Body of pancreas (tissue), 4 donors: Measurements from ENCODE around the gene ANOS1. TPM values are rescaled to one million over a fixed set of nuclear protein-coding genes. Genes with fewer than 3 reads are reported as not detected.
"Not testable (repeated sequence)": the region's sequence is repeated elsewhere in the genome, so short reads cannot be mapped to it uniquely, and the experiment has no call there.

ENCODE experiments used
- ATAC-seq: fragments of 150-250 bp; one replicate; pipeline ENCODE4 v1.9.1; 2016
- DNase-seq, 4 donors: peaks; one replicate each; pipeline ENCODE4 v3.0.0-alpha.2; 2019
- H3K27ac ChIP-seq, 4 donors: fragments of 200-600 bp; sonication (generic); 1 replicate in 3 of 4; 2 replicates in 1 of 4; pipeline versions ENCODE4 v1.5.1 to v1.6.1; 2016 to 2019; ENCODE audit warnings: mild to moderate bottlenecking in 1 of 4, mixed read lengths in 1 of 4, moderate library complexity in 1 of 4
- H3K27me3 ChIP-seq, 2 donors: fragments of 200-600 bp; sonication (generic); one replicate each; pipeline ENCODE4 v1.6.0; 2016; ENCODE audit warnings: mild to moderate bottlenecking in 1 of 2
- H3K36me3 ChIP-seq, 2 donors: fragments of 200-600 bp; sonication (generic); replicated peaks in 1 of 2; 2 replicates each; pipeline ENCODE4 v1.5.1; 2016; ENCODE audit warnings: low read depth in 2 of 2; ENCODE audit not compliant: insufficient read depth in 1 of 2
- H3K4me1 ChIP-seq: fragments of 200-600 bp; sonication (generic); one replicate; pipeline ENCODE4 v1.6.0; 2016
- H3K4me3 ChIP-seq, 2 donors: fragments of 200-600 bp; sonication (generic); 1 replicate in 1 of 2; 2 replicates in 1 of 2; pipeline ENCODE4 v1.5.1; 2016 to 2019
- H3K9me3 ChIP-seq, 3 donors: fragments of 200-600 bp; sonication (generic); 1 replicate in 2 of 3; 2 replicates in 1 of 3; pipeline ENCODE4 v1.5.1; 2016
- CTCF ChIP-seq, 7 experiments: fragments of 450-650 bp in 4 of 7; fragments of 200-600 bp in 3 of 7; sonication (generic) in 3 of 7; IDR thresholded peaks; one replicate each; pipeline ENCODE4 v1.5.1; 2016 to 2019; ENCODE audit warnings: antibody characterized with exemption in 7 of 7
- POLR2A ChIP-seq, 3 donors: fragments of 450-650 bp; IDR thresholded peaks; one replicate each; pipeline ENCODE4 v1.6.1; 2016; ENCODE audit warnings: antibody characterized with exemption in 3 of 3, mild to moderate bottlenecking in 2 of 3
- WGBS, 2 donors: methylation state at CpG; one replicate each; pipeline ENCODE4 v1.1.5; 2017; 5-methylcytosine and 5-hydroxymethylcytosine counted together
- intact Hi-C: fragments of 100-400 bp; cut with DNase I; formaldehyde crosslinking; loops from one replicate; pipeline ENCODE4 v1.15.1; 2023
- total RNA-seq, 2 donors: library from RNA; depleted of rRNA; stranded (reverse); fragments of >200 nt; gene quantifications; one replicate each; pipeline ENCODE4 v1.1.0, GENCODE V29; 2016

Gene ANOS1, protein sequence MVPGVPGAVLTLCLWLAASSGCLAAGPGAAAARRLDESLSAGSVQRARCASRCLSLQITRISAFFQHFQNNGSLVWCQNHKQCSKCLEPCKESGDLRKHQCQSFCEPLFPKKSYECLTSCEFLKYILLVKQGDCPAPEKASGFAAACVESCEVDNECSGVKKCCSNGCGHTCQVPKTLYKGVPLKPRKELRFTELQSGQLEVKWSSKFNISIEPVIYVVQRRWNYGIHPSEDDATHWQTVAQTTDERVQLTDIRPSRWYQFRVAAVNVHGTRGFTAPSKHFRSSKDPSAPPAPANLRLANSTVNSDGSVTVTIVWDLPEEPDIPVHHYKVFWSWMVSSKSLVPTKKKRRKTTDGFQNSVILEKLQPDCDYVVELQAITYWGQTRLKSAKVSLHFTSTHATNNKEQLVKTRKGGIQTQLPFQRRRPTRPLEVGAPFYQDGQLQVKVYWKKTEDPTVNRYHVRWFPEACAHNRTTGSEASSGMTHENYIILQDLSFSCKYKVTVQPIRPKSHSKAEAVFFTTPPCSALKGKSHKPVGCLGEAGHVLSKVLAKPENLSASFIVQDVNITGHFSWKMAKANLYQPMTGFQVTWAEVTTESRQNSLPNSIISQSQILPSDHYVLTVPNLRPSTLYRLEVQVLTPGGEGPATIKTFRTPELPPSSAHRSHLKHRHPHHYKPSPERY
- total RNA-seq = under 1 TPM in 1 of 2 donors, not detected in 1; 0.52 TPM

DNA sequence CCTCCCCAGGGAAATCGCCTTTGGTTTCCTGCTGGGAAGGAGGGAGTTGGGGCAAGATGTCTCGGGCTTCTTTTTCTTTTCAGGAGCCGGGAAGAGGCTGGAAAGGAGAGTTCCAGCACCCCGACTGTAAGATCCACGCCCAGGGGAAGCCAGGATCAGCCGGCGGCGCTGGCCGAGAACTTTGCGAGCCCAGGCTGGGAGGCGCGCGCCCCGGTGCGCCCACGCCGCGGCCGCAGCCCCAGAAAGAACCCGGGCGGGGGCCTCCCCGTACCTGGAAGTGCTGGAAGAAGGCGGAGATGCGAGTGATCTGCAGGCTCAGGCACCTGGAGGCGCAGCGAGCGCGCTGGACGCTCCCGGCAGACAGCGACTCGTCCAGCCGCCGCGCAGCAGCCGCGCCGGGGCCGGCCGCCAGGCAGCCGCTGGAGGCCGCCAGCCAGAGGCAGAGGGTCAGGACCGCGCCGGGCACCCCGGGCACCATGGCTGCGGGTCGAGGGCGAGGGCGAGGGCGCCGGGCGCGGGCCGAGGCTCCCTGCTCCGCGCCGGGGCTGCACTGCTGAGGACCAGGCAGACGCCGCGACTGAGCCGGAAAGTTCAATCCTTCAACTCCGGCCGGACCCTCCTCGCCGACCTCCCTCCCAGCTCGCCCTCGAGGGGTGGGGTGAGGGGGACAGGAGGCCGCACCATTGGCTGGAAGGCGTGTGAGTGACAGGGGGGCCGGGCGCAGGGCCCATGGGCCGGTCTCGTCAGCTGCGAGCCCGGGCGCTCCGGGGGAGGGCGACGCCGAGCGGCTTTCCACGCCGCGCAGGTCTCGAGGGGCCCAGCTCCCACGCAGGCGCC, at the start of gene ANOS1:
ANOS1 (minus strand) TSS at position 579 of the 837 bp plus-strand sequence; CDS start at position 478, 101 bp downstream.
- peaks cover 10% of the 10 kb centered on the region for H3K4me1 ChIP-seq
- peak within 1 kb of the TSS in 1 of 2 donors; percentile 5 for H3K4me3 ChIP-seq
- intact Hi-C loops = no loop called here
- H3K27me3 ChIP-seq = no peaks in the 10 kb centered on the region
- no peaks in the 10 kb centered on the region for H3K9me3 ChIP-seq
- H3K36me3 ChIP-seq = no peaks in the 10 kb centered on the region
- TF ChIP-seq CTCF (IDR thresholded peaks at IDR 0.05) (no peak), POLR2A (IDR thresholded peaks at IDR 0.05) (no peak)
- DNase-seq (peak; percentile 12 to 45 (median 19)), ATAC-seq (peak; percentile 45)
- no peak within 1 kb of the TSS for H3K27ac ChIP-seq
- WGBS, 2 donors = 0% methylated on average over 43 of the region's 88 CpGs; no CpG with 5 or more reads in 1 of the 2 donors

GRCh38 chrX:8773117-8773516, 41.2 kb upstream of the ANOS1 start:
- WGBS, 2 donors = 50% methylated on average over 2 of the region's 5 CpGs; no CpG with 5 or more reads in 1 of the 2 donors

DNA sequence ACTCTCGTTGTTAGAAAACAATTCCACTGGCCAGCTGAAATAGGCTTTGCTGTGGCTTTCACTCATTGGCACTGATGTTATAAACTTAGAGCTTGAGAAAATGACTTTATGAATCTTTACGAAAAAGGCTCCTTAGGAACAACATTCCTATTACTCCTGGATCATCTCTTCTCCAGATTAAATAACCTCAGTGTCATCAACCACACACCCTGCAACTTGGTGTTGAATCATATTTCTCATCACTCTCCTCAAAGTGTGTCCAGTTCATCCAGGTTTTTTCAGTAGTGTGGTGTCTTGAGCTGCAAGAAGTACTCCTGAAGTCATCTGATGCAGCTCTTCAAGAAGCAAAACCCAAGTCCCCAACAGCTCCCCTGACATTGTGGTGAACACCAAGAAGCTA, 28.1 kb upstream of the ANOS1 start:
- H3K4me1 ChIP-seq = no peaks in the 10 kb centered on the region
- DNase-seq = no peak
- no peaks in the 10 kb centered on the region for H3K36me3 ChIP-seq
- TF ChIP-seq CTCF (IDR thresholded peaks at IDR 0.05) = no peak
- no peak for TF ChIP-seq POLR2A (IDR thresholded peaks at IDR 0.05)
- 78% methylated on average over 2 of the region's 2 CpGs for WGBS, 2 donors
- no peak for ATAC-seq
- no peaks in the 10 kb centered on the region for H3K27me3 ChIP-seq
- H3K9me3 ChIP-seq = no peaks in the 10 kb centered on the region
- H3K4me3 ChIP-seq = no peak overlapping the region
- no peak overlapping the region for H3K27ac ChIP-seq
- intact Hi-C loops = no loop called here

More at GRCh38 chrX:8773117-8773516, 41.2 kb upstream of the ANOS1 start:
- H3K4me3 ChIP-seq = no peak overlapping the region
- no peaks in the 10 kb centered on the region for H3K36me3 ChIP-seq
- H3K4me1 ChIP-seq = no peaks in the 10 kb centered on the region
- TF ChIP-seq POLR2A (IDR thresholded peaks at IDR 0.05) (no peak), CTCF (IDR thresholded peaks at IDR 0.05) (no peak)
- ATAC-seq (no peak), DNase-seq (no peak)
- H3K27me3 ChIP-seq = no peaks in the 10 kb centered on the region
- H3K9me3 ChIP-seq = no peaks in the 10 kb centered on the region
- intact Hi-C loops = no loop called here
- H3K27ac ChIP-seq = no peak overlapping the region

- WGBS, 2 donors = 28 to 42% methylated on average over 5 of the region's 5 CpGs
- ATAC-seq, intact Hi-C loops, DNase-seq, H3K27ac ChIP-seq, H3K27me3 ChIP-seq, H3K4me1 ChIP-seq, H3K36me3 ChIP-seq, H3K9me3 ChIP-seq, H3K4me3 ChIP-seq: not testable (repeated sequence)
Observed at GRCh38 chrX:8758706-8759105, 26.8 kb upstream of the ANOS1 start.

DNA sequence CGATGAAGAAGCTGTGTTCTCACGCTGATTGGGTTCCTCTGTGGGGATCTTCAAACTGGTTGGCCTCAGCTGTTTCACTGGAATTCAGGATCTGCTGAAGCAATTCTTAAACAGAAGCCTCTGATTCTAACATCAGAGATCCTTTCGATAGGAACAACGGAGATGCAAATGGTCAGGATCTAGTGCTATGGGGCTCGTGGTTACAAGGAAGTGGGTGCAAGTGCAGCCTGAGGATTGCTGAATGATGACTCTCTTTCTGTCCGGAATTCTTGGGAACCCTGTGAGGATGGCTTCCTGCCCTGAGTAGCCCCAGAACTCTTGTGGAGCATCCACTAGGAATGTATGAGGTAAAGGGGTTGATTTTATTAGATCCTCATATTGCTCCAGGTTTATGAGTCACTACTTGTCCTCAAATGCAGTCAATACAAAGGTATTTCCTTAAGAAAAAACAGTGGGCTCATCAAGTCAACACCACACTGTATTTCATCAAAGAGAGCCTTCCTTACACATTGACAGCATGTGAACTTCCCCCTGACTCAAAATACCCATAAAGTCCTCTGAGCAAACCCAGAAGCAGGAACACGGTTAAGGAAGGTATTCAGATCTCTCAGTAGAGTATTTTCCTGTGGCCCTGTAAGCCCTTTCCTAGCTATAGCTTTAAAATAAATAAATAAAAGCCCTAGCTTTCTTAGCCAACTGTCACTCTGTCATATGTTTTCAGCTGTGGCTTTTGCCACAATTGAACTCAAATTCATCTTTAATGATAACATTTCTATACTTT, 25.9 kb upstream of the ANOS1 start:
- H3K4me1 ChIP-seq, H3K27me3 ChIP-seq, ATAC-seq, intact Hi-C loops, H3K9me3 ChIP-seq, H3K27ac ChIP-seq, DNase-seq, H3K4me3 ChIP-seq, H3K36me3 ChIP-seq: not testable (repeated sequence)
- WGBS, 2 donors = 70 to 79% methylated on average over 2 of the region's 7 CpGs
